ENCODE results near the gene KCNJ10. TPM values are rescaled to one million over a fixed set of nuclear protein-coding genes. Genes with fewer than 3 reads are reported as not detected.

KCNJ10 gene
- total and polyA plus RNA-seq, 2 donors from 2014 or later: 4.9 to 57.6 TPM

- H3K9ac ChIP-seq (ENCODE audit: low read length in 3 of 3): no peak overlapping the region
- TF ChIP-seq, protein P1, sequence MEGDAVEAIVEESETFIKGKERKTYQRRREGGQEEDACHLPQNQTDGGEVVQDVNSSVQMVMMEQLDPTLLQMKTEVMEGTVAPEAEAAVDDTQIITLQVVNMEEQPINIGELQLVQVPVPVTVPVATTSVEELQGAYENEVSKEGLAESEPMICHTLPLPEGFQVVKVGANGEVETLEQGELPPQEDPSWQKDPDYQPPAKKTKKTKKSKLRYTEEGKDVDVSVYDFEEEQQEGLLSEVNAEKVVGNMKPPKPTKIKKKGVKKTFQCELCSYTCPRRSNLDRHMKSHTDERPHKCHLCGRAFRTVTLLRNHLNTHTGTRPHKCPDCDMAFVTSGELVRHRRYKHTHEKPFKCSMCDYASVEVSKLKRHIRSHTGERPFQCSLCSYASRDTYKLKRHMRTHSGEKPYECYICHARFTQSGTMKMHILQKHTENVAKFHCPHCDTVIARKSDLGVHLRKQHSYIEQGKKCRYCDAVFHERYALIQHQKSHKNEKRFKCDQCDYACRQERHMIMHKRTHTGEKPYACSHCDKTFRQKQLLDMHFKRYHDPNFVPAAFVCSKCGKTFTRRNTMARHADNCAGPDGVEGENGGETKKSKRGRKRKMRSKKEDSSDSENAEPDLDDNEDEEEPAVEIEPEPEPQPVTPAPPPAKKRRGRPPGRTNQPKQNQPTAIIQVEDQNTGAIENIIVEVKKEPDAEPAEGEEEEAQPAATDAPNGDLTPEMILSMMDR (IDR thresholded peaks at IDR 0.05; ENCODE audit: borderline replicate concordance, extremely low read depth, insufficient read depth): no peak
- no peaks in the 10 kb centered on the region for H3K36me3 ChIP-seq (ENCODE audit: control insufficient read depth in 2 of 3, insufficient read depth in 3 of 3, low read length in 3 of 3)
- H3K27me3 ChIP-seq (ENCODE audit: control insufficient read depth, insufficient read depth, low read length): no peaks in the 10 kb centered on the region
- no peak overlapping the region for H3K27ac ChIP-seq (ENCODE audit: low read depth in 2 of 2, low read length in 2 of 2)
- intact Hi-C loops (cut with DNase I): no loop called here
- peaks cover 0 to 2% (median 0%) of the 10 kb centered on the region in 3 donors for H3K4me1 ChIP-seq (ENCODE audit: control insufficient read depth in 2 of 3, insufficient read depth in 2 of 3, low read depth in 1 of 3, low read length in 3 of 3)
- H3K4me3 ChIP-seq (ENCODE audit: low read length in 3 of 3): no peak overlapping the region
- H3K9me3 ChIP-seq (ENCODE audit: control insufficient read depth in 2 of 3, insufficient read depth in 1 of 3, low read length in 3 of 3): no peaks in the 10 kb centered on the region
- DNase-seq (no peak), FAIRE-seq (no peak)
These were observed 47.3 kb downstream of the KCNJ10 start for GRCh38 chr1:160022330-160023310.

GRCh38 chr1:160021376-160022074, 48.4 kb downstream of the KCNJ10 start:
- TF ChIP-seq, protein P1 (IDR thresholded peaks at IDR 0.05; ENCODE audit: borderline replicate concordance, extremely low read depth, insufficient read depth): no peak
- FAIRE-seq (no peak), DNase-seq (no peak)
- H3K27ac ChIP-seq (ENCODE audit: low read depth in 2 of 2, low read length in 2 of 2): no peak overlapping the region
- intact Hi-C loops (cut with DNase I): no loop called here
- no peaks in the 10 kb centered on the region for H3K36me3 ChIP-seq (ENCODE audit: control insufficient read depth in 2 of 3, insufficient read depth in 3 of 3, low read length in 3 of 3)
- no peaks in the 10 kb centered on the region for H3K9me3 ChIP-seq (ENCODE audit: control insufficient read depth in 2 of 3, insufficient read depth in 1 of 3, low read length in 3 of 3)
- H3K9ac ChIP-seq (ENCODE audit: low read length in 3 of 3): no peak overlapping the region
- peaks cover 0 to 2% (median 0%) of the 10 kb centered on the region in 3 donors for H3K4me1 ChIP-seq (ENCODE audit: control insufficient read depth in 2 of 3, insufficient read depth in 2 of 3, low read depth in 1 of 3, low read length in 3 of 3)
- H3K27me3 ChIP-seq (ENCODE audit: control insufficient read depth, insufficient read depth, low read length): no peaks in the 10 kb centered on the region
- H3K4me3 ChIP-seq (ENCODE audit: low read length in 3 of 3): no peak overlapping the region

GRCh38 chr1:160020196-160020595, 49.8 kb downstream of the KCNJ10 start:
- TF ChIP-seq, protein P1 (IDR thresholded peaks at IDR 0.05; ENCODE audit: borderline replicate concordance, extremely low read depth, insufficient read depth): no peak
- Histone ChIP-seq H3K9ac (ENCODE audit: low read length in 3 of 3) (no peak overlapping the region), H3K4me1 (ENCODE audit: control insufficient read depth in 2 of 3, insufficient read depth in 2 of 3, low read depth in 1 of 3, low read length in 3 of 3) (peaks cover 0 to 2% (median 0%) of the 10 kb centered on the region in 3 donors), H3K9me3 (ENCODE audit: control insufficient read depth in 2 of 3, insufficient read depth in 1 of 3, low read length in 3 of 3) (no peaks in the 10 kb centered on the region), H3K36me3 (ENCODE audit: control insufficient read depth in 2 of 3, insufficient read depth in 3 of 3, low read length in 3 of 3) (no peaks in the 10 kb centered on the region), H3K27me3 (ENCODE audit: control insufficient read depth, insufficient read depth, low read length) (no peaks in the 10 kb centered on the region), H3K4me3 (ENCODE audit: low read length in 3 of 3) (no peak overlapping the region), H3K27ac (ENCODE audit: low read depth in 2 of 2, low read length in 2 of 2) (no peak overlapping the region)
- DNase-seq (no peak), FAIRE-seq (no peak)
- intact Hi-C loops (cut with DNase I): no loop called here

All from kidney (tissue), 14 donors.